Osteoblast (primary cell): ENCODE measurements around the gene CDK9. TPM values are rescaled to one million over a fixed set of nuclear protein-coding genes. Genes with fewer than 3 reads are reported as not detected.

Experiments used
- DNase-seq: peaks from one replicate; pipeline ENCODE4 v3.0.0; 2011; ENCODE audit warnings: low spot score, mixed read lengths; ENCODE audit not compliant: insufficient read length; ENCODE audit errors: missing footprints
- H2AFZ ChIP-seq: 2 replicates; pipeline ENCODE4 v1.6.0; 2011; ENCODE audit warnings: mild to moderate bottlenecking, low read length
- H3K27ac ChIP-seq: 2 replicates; pipeline ENCODE4 v1.5.1; 2011; ENCODE audit warnings: mild to moderate bottlenecking, low read depth, low read length, moderate library complexity
- H3K27me3 ChIP-seq: 2 replicates; pipeline ENCODE4 v1.6.0; 2012; ENCODE audit warnings: mild to moderate bottlenecking, control low read depth, inconsistent platforms, low read length, moderate library complexity; ENCODE audit not compliant: insufficient read depth
- H3K36me3 ChIP-seq: 2 replicates; pipeline ENCODE4 v1.5.1; 2011; ENCODE audit warnings: mild to moderate bottlenecking, low read length, control low read depth, moderate library complexity; ENCODE audit not compliant: insufficient read depth
- H3K4me1 ChIP-seq: 2 replicates; pipeline ENCODE4 v1.5.1; 2011; ENCODE audit warnings: mild to moderate bottlenecking, low read length, control low read depth, moderate library complexity; ENCODE audit not compliant: insufficient read depth
- H3K4me2 ChIP-seq: 2 replicates; pipeline ENCODE4 v1.6.0; 2011; ENCODE audit warnings: mild to moderate bottlenecking, low read length; ENCODE audit not compliant: insufficient read depth
- H3K4me3 ChIP-seq: fragments of 200-600 bp; sonication (generic); 3 replicates; pipeline ENCODE4 v1.5.1; 2012; ENCODE audit warnings: mild to moderate bottlenecking, low read length, inconsistent platforms; ENCODE audit not compliant: insufficient read depth
- H3K79me2 ChIP-seq: 2 replicates; pipeline ENCODE4 v1.6.0; 2012; ENCODE audit warnings: mild to moderate bottlenecking, low read length, control low read depth, inconsistent platforms; ENCODE audit not compliant: insufficient read depth
- H3K9me3 ChIP-seq: 2 replicates; pipeline ENCODE4 v1.5.1; 2011; ENCODE audit warnings: low read depth, low read length, control low read depth
- H4K20me1 ChIP-seq: 2 replicates; pipeline ENCODE4 v1.6.0; 2012; ENCODE audit warnings: mild to moderate bottlenecking, low read length, control low read depth; ENCODE audit not compliant: insufficient read depth
- CTCF ChIP-seq: IDR thresholded peaks from 2 replicates; pipeline ENCODE4 v1.5.1; 2011; ENCODE audit warnings: mild to moderate bottlenecking, low read depth, low read length, moderate library complexity; ENCODE audit errors: extremely low read depth
- total RNA-seq: library from RNA; depleted of rRNA; stranded (reverse); fragments of >200 nt; gene quantifications from 2 replicates; pipeline ENCODE4 v1.2.3, GENCODE V29; 2012

Gene CDK9
- total RNA-seq, 1 donor = 56.1 TPM

DNA sequence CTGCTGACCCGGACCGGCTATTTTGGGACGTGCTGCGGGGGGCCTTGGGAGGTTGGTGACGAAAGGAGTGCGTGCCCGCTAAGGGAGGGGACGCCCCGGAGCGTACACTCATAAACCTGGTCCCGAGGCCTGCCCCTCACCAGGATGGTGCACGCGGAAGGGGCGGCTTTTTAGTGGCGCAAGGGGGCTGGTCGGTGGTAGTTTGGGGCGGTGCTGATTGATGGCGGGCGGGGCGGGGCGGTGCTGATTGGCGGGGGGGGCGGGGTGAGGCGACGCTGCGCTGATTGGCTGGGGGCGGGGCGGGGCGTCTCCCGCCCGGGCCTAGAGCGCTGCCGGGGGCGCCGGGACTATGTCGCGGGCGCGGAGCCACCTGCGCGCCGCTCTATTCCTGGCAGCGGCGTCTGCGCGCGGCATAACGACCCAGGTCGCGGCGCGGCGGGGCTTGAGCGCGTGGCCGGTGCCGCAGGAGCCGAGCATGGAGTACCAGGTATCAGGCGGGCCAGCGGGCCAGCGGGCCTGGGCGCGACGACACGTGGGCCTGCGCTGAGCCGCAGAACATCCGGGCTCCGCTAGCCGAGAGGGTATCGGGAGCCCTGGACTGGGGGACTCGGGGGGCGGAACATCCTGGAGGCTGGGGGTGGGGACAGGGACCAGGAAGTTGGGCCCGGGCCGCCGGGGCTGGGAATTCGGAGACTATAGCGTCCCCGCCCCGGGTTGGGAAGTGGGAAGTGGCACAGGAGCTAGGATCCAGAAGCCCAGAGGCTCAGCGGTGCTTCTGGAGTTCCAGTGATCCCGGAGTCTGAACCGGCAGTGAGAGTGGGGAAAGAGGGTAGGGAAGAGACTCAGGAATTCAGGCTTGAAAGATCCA, 17.0 kb downstream of the CDK9 start, which contains the start of gene FPGS:
FPGS (plus strand) TSS at position 307 of the 868 bp plus-strand sequence; CDS start at position 350, 43 bp downstream.
- Histone ChIP-seq H3K36me3 (peaks cover 31% of the 10 kb centered on the region), H3K4me1 (peaks cover 22% of the 10 kb centered on the region), H4K20me1 (peaks cover 15% of the 10 kb centered on the region), H3K4me3 (peak within 1 kb of the TSS; percentile 83), H3K27ac (peak within 1 kb of the TSS; percentile 82), H3K79me2 (peaks cover 38% of the 10 kb centered on the region), H3K27me3 (no peaks in the 10 kb centered on the region), H2AFZ (peak within 1 kb of the TSS; percentile 92), H3K4me2 (peak within 1 kb of the TSS; percentile 81), H3K9me3 (no peaks in the 10 kb centered on the region)
- TF ChIP-seq CTCF = no peak
- peak; percentile 99 for DNase-seq

DNA sequence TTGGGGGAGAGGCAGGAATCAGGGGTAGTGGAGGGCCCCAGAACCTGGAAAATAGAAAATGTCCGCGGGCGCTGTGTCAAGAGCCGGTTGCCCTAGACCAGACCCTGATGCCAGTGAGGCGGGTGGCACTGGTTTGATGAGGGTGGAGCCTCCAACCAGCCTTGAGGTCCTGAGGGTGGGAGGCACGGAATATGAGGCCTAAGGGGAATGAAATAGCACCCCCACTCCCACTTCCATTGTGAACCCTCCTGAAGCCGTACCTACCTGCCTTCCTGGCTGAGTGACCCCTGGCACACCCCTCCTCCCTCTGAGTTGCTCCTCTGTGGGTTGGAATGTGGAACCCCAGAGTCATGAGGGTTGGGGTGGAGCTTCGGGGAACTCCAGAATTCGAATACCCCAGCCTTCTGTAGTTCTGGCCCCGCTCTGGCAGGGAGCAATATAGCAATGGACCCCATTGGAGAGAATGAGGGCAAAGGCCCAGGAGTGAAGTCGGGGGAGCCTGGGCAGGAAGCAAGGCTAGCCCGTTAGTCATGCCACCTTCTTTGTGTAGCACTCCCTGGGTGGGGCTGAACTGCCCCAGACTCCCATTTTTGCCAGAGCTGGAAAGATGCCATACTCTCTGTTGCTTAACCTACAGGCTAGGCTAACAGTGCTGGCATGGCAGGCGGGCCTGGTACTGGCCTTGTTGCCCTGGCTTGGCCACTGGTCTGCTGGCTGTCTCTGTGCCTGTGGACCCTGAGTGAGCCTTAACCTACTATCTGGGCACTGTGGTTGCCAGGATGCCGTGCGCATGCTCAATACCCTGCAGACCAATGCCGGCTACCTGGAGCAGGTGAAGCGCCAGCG, 17.9 kb downstream of the CDK9 start:
- H3K36me3 ChIP-seq = peaks cover 41% of the 10 kb centered on the region
- peak overlapping the region; percentile 82 for H3K27ac ChIP-seq
- H3K79me2 ChIP-seq = peaks cover 45% of the 10 kb centered on the region
- no peaks in the 10 kb centered on the region for H3K9me3 ChIP-seq
- peak overlapping the region; percentile 81 for H3K4me2 ChIP-seq
- no peak for TF ChIP-seq CTCF
- H3K4me3 ChIP-seq = peak overlapping the region; percentile 83
- peak overlapping the region; percentile 30 for H2AFZ ChIP-seq
- H3K4me1 ChIP-seq = peaks cover 22% of the 10 kb centered on the region
- H3K27me3 ChIP-seq = no peaks in the 10 kb centered on the region
- peaks cover 18% of the 10 kb centered on the region for H4K20me1 ChIP-seq
- peak; percentile 95 for DNase-seq

DNA sequence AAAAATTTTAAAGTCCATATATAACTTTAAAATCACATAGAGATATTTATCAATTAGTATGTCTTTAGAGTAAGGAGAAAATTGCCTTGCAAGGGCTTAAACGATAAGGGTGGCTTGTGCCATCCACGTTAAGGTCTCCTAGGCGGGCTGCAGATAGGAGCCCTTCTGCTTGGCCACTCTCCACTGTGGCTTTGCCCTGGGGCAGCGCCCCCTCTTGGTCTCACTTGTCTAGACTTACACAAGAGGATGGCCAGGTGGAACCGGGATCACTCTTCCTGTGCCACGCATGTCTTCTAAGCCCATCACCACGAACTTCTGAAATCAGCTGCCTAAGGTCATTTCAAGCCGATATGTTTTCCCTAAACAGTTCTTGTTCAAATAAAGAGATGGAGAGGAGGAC, 19.8 kb downstream of the CDK9 start:
- H4K20me1 ChIP-seq = peaks cover 25% of the 10 kb centered on the region
- H3K9me3 ChIP-seq = no peaks in the 10 kb centered on the region
- H3K36me3 ChIP-seq = peaks cover 50% of the 10 kb centered on the region
- no peak overlapping the region for H3K4me3 ChIP-seq
- TF ChIP-seq CTCF = peak; percentile 47
- no peaks in the 10 kb centered on the region for H3K27me3 ChIP-seq
- peaks cover 47% of the 10 kb centered on the region for H3K79me2 ChIP-seq
- H2AFZ ChIP-seq = no peak overlapping the region
- peak; percentile 89 for DNase-seq
- no peak overlapping the region for H3K4me2 ChIP-seq
- no peak overlapping the region for H3K27ac ChIP-seq
- H3K4me1 ChIP-seq = peaks cover 22% of the 10 kb centered on the region
